ENCODE measurements around the gene NFE2L3. TPM values are rescaled to one million over a fixed set of nuclear protein-coding genes. Genes with fewer than 3 reads are reported as not detected.

NFE2L3 gene
- total and polyA plus RNA-seq, 9 of the 15 experiments (the other 6 are each of a cell fraction or from before 2014, with no cell fraction given) = 2.9 to 16.9 (median 12.4) TPM

GRCh38 chr7:26151953-26152781 is at the start of gene NFE2L3 (continued):
- TF ChIP-seq ZBTB49 (CRISPR knock-in tag; IDR thresholded peaks at IDR 0.05; ENCODE audit: borderline replicate concordance) (no peak), TOE1 (IDR thresholded peaks at IDR 0.05; ENCODE audit: borderline replicate concordance) (no peak), TOE1 (CRISPR knock-in tag; IDR thresholded peaks at IDR 0.05; ENCODE audit: borderline replicate concordance, low read depth) (no peak), ZNF644 (tag; IDR thresholded peaks at IDR 0.05; ENCODE audit: low read depth) (no peak), ZBTB26 (CRISPR knock-in tag; IDR thresholded peaks at IDR 0.05) (0 out of 2 replicates have a peak, but pooled peaks have one; percentile 61), GATAD2B (IDR thresholded peaks at IDR 0.05; ENCODE audit: borderline replicate concordance) (peak; percentile 76; the same call in 1 of the 2 replicates), RBM34 (IDR thresholded peaks at IDR 0.05; ENCODE audit: borderline replicate concordance, insufficient read depth, low read length) (no peak), ZNF175 (CRISPR knock-in tag; IDR thresholded peaks at IDR 0.05; ENCODE audit: low read depth) (no peak), MTA3 (IDR thresholded peaks at IDR 0.05; ENCODE audit: borderline replicate concordance) (0 out of 2 replicates have a peak, but pooled peaks have one; percentile 42), TSHZ1 (CRISPR knock-in tag; IDR thresholded peaks at IDR 0.05) (peak; percentile 54; the same call in 1 of the 2 replicates), GATA2 (CRISPR knock-in tag; IDR thresholded peaks at IDR 0.05) (no peak)
